ENCODE data around the gene MEIS1.

MEIS1 gene

DNA sequence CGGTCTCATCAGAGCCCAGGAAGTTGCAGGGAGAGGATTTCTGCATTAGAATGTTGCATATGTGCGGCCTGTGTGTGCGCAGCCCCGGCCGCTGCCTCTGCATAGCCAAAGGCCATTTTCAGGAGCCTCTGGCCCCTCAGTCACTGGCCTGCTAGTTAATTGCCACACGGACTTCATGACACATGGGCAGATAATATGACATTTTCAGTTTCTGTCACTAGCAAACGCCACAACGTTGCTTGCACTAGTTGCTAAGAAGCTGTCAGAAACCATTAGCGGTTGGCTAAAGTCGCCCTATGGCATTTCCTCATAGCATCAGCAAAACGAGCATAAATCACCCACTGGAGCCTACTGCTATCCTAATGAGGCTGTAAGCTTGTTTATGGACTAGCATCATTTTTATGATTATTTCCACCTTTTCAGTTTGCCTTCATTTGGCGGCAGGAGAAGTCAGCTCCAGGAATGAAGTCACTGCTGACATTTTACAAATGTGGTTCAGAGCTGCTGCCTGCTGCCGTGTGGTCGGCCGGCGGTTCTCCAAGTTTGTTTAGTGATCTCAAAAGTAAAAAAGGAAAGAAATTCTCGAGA, 73.7 kb downstream of the MEIS1 start:
- DNase-seq (ENCODE audit: low read depth), result no peak

DNA sequence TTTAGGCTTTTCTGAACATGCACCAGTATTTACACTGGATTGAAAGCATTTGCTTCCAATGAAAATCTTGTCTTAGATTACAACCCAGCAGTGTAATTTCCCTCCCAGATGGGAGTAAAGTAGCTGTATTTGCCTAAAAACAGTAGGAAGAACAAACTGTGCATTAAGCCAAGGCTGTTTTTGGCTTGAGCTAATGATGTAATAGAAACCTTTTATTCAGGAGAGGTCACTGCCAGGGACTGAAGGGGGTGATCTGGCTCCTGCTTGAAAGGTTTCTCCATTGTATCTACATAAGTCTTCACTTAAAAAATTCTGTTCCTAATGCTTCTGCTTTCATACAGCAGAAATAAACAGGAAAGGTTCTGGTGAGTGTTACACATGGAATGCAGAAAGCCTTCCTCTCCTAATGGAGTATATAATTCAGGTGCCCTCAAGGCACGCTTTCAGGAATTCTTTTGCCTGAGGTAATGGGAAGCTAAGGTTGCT, 74.4 kb downstream of the MEIS1 start:
- no peak for DNase-seq (ENCODE audit: low read depth)

DNA sequence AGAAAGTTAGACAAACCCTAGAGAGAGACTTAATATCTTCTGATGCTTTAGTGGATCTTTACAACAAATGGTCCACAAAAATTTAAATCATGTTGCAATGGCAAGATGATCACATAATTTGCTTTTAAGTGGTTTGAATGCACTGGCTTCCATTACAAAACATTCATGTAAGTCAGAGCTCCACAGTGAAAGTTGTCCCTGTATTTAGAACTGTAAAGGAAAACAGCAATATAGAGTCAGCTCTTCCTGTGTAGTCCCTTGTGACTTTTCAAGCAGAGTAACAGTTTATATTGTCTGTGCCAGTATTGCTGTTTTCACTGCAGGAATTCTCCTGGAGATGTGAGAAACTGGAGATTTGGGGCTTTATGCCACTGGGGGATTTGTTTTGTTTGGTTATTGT, 77.7 kb downstream of the MEIS1 start:
- no peak for DNase-seq (ENCODE audit: low read depth)

DNA sequence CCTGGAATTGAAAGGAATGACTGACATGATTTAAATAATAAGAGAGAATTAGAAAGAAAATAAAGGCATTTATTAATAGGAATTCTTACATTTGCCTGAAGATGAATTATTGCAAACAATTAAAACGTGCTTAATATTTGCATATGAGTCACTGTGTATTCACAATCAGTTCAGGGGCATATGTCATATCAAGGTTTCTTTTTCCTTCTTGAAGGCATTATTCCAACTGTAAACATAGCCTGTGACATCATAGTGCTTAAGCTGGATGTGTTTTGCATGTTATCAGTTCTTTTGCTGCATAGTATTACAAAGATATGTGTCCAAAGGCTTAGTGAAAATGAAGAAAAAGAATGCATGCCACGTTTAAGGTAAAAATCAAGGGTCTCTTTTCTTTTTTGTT, 80.8 kb downstream of the MEIS1 start:
- no peak for DNase-seq (ENCODE audit: low read depth)

DNA sequence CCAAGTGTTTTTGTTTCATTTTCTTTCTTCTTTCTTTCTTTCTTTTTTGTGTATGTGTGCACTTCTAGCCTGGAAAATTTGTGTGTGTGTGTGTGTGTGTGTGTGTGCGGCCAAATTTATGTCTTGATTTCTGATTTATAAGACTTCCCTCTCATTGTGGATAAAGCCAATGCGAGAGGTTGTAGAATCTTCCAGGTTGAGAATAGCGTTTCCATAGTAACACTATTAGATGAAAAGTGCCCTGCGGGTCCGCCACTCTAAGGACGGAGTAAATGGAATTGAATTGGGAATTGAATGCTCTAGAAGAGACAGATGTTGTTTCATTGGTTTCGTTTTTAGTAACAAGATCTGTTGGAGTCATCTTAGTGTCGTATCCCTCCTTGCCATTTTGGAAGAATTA, 81.6 kb downstream of the MEIS1 start:
- no peak for DNase-seq (ENCODE audit: low read depth)

DNA sequence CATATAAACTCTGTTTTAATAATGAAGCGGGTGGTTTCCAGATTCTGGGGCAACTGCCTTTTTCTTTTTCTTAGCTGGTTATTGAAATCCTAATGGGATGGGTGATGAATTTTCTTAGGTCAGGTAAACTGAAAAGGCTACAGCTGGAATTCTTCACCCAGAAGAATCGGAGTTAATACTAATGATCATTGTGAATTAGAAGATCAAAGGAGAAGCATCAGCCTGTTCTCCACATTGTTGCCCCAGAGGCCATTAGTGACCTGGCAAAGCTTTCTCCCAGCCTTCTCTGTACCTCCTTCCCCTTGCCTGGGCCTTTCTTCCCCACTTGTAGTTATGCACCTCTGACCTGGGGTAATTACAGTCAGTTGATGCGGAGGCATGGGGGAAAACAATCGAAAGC, 82.8 kb downstream of the MEIS1 start:
- no peak for DNase-seq (ENCODE audit: low read depth)

DNA sequence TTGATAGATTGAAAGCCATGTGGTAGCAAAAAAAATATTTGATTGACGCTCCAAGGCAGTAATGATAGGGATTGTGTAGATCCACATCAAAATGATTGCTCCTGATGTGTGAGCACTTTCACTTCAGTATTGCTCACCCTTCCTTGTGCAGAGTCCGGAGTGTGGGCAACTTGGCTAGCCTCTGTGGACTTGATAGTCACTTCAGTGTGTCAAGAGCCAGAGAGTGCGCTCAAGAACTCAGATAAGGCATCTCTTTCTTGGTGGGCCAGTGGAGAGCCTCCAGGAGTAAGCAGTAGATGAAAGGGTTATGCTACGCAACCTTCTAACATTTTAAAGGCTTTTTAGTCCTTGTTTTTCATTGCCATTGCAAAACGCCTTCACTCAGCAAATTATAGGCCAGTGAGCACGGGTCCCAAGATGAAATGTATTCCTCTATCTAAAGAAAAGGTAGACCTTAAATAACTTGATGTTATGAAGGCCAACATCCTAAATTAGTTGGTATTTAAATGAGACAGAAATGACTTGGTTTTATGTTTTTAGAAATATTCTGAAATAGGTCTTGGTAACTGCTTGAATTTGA, 84.4 kb downstream of the MEIS1 start:
- no peak for DNase-seq (ENCODE audit: low read depth)

DNA sequence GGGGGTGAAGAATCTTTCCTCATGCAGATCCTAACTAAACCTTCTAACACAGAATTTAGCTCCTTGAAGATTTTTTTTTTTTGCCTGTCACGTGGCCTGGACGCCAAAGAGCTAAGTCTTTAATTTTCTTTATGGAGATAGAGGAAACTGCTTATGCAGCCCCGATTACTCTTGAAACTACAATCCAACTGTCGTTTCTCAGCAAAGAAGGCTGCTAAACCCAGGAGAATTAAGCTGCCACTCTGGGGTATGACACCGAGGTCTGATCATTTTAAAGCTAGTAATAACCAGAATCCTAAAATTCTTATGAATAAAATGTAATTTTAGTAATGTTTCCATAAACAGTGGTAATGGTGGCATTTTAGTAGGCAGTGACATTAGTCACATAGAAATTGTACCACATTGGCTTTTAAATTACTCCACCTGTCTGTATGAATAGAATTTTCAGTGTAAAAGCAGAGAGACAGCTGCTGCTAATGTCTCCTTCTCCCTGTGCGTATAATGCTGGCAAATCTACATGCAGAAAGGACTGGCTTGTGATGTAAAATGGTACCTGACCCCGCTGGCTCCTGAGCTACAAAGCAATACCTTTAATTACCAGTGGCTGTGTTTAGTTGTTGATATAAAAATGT, 86.5 kb downstream of the MEIS1 start:
- no peak for DNase-seq (ENCODE audit: low read depth)

DNA sequence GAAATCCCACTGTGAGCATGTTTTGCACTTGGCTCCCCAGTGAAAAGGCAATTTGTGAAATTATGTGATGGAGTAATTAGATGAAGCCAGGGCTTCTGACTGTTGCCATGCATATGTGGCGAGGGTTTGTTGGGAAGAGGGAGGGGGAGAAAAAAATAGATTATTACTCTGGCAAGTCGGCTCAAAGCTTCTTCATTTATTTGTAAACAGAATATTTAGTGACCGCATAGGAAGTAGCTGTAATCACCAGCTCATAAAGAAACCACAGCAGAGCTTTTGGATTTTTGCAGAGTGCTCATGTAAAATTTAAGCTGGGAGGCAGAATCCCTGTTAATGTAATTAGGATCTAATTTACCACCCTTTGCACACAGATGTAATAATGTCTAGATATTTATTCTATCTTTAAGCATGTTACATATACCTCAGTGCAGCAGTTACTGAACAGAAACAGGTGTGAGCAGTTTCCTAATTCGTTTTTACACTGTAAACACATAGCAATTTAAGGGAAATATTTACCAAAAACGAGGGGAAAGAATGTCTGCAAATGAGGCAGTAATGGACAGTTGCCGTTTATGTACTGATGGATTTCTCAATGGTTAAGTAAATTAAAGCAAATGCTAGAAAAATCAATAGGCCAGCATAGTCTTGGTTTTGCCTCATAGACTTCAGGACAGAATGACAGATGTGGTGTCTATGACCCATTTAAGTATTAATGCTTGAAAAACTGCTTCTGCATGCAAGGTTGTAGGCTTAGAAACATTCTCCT, 87.9 kb downstream of the MEIS1 start:
- DNase-seq (ENCODE audit: low read depth), result no peak

DNA sequence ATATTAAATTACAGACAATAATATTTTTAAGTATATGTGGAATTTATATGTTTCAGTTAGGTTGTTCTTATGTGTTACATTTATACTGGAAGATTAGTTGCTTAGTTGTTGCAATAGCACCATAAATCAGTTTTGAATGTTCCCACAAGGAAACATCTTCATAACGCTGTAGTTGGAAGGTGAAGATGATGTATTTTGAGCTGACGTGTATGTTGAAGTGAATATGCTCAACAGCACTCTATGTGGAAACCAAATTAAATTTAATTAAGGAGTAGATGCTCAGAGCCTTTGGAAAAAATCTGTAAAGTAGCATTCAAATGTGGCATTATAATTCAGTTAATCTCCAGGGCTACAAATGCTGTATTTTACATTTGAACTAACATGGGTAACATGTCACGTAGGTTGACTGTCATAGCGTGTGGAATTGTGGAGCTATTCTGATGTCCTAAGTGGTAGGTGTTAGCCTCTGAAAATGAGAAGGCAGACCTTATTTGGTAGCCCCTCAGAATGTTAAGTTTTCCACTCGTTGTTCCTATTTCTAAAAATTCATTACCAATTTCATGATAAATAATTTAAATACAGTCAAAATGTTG, 88.5 kb downstream of the MEIS1 start:
- DNase-seq (ENCODE audit: low read depth), result no peak

DNA sequence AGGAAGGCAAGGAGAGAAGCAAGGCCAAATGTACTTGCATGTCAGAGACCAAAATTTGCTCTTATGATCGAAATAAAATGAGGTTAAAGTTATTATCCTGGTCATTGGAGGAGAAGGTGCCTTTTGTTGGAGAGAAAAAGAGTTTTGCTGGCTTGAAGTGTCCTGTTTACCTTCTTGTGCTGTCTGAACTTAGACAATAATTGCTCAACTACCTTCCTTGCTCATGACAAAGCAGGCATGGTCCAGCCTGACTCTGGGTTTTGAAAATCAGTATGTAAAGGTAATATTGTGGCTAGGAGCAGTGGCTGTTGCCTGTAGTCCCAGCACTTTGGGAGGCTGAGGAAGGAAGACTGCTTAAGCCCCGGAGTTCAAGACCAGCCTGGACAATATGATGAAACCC, 89.1 kb downstream of the MEIS1 start:
- no peak for DNase-seq (ENCODE audit: low read depth)

DNA sequence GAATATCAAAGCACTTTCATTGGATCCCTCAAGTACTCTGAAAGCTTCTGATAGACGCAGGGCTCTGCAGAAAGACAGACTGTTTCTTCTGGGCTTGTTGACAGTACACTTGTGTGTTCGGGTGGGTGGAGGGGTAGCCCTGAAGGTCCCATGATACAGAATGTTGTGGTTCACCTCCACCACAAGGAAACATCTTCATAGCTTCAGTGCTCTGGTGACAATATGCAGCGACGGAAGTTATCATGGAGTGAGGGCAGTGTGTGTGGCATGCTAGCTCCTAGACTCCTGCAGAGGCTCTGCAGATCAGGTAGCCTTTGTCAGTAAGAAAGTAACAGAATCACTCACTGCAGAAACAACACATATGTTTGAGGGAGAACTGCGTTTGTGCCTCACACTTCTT, 90.7 kb downstream of the MEIS1 start:
- no peak for DNase-seq (ENCODE audit: low read depth)

DNA sequence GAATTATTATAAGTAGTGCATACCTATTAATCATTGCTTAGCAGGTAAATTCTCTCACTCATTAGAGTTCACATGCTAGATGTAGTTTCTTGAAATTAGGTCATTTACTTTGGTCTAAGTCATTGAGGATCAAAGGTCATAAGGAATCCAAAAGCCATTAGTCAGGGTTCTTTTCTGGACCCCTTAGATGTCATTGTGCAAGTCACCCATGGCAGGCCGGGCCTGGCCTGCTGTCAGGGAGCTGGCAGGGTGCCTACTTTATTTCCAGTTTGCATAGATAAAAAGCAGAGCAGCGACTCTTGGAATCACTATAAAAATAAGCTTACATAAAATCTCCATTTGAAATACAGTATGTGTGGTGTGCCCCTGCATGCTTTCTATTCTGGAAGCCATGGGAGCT, 91.3 kb downstream of the MEIS1 start:
- no peak for DNase-seq (ENCODE audit: low read depth)

DNA sequence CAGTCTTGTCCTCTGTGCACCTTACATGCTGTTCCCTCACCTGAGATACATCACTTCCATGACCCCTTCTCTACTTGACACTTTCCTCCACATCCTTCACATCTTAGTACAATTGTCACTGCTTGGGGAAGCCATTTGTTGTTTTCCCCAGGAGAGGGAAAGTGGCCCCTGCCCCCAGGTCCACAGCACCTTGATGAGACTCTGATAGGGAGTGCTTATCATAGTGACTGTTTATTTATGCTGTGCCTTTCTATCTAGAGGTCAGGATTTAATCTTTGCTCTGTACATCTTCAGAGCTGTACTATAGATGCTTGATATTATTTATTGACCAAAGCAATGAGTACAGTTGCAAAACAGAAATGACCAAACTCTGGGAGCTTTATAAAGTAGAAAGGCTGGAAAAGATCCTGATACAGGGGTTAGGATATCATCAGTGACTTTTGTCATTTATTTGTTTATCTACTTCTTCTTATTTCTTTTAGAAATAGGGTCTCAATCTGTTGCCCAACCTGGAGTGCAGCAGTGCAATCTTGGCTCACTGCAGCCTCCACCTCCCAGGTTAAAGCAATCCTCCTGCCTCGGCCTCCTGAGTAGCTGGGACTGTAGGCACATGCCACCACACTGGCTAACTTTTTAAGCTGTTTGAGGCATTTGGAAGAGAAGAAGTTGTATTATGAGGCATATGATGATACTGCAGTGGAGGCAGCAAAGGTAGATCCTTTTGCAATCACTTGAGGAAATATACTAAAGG, 94.2 kb downstream of the MEIS1 start:
- DNase-seq (ENCODE audit: low read depth), result no peak

DNA sequence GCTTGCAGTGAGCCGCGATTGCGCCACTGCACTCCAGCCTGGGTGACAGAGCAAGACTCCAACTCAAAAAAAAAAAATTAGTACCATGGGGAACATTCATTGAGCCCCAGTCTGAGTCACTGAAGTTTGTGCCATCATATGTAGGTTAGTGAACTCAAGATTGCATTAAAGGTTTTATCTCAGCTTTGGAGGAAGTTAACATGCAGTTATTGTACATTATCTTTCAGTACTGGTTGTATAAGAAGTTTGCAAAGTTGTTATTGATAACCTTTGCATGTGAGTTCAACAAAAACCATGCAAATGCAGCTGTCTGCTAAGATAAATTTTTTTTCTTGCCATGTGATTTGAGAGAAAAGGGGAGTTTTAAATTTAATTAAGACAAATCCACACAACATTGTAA, 95.7 kb downstream of the MEIS1 start:
- no peak for DNase-seq (ENCODE audit: low read depth)

DNA sequence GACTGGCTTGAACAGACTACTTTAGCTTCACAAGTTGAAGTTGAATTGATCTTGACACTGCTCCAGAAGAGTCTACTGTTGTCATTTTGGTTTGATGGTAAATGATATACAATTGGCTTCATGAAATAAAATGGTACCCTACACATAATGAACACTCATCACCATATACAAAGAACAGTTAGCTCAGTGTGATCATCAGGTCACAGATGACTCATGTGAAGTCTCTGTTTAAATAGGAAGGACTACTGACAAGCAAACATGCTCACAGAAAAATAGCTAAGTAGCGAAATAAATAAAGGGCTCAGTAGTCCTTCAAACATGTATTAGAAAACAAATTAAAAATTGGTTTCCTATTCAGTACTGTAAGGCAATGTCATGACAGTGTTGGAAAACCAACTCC, 96.2 kb downstream of the MEIS1 start:
- no peak for DNase-seq (ENCODE audit: low read depth)

DNA sequence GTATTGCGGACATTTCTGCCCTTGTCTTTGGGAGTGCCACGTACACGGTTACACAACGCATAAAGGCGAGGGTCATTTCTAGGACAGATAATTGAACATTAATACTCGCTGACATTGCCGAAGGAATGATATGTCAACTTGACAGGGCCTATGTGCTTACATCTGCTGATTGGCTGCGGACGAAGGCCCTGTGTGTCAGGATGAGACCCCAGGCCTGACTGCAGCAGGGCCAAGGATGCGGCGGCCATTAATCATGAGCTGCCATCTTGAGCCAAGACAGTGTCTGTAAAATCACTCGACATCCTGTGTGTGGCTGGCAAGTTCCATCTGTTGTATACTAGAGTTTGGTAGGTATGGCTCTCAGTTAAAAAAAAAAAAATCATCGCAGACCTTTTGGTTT, 96.6 kb downstream of the MEIS1 start:
- DNase-seq (ENCODE audit: low read depth), result no peak

DNA sequence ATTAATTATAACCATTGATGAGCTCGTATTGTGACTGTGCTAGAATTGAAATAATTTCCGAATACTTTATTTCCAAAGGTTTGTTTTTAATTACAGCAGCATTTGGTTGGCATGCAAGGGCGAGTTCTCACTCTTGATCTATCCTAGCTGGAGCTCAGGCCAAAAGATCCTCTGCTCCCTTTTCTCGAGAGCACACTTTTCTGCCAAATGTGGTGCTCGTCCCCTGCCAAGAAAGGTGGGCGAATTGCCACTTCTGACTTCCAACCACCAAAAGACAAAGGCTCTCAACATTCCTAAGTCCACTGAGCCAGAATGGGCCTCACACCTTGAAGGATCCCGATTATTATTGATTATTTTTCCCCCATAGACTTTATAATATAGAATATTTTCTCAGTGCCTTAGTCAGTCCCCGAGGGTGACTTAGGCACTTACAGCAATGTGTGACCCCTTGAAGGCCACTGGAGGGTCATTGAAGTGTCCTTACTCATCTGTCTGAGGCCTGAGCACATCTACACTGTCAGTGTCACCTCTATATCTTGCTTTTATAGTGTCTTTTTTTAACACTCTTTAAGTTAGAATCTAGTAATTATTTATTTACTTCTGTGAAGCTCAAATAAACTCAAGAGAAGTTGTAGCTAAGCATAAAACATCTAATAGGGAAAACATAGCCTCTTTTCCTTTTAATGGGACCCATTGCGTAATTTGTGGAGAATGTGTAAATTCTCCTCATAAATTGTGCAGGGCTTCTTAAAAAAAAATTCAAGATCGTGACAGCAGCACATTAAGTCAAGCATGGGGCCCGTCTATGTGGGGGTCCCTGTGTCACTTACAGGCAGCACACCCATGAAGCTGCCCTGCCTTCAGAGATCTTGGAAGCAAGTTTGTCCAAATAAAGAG, 98.3 kb downstream of the MEIS1 start:
- DNase-seq (ENCODE audit: low read depth), result no peak

DNA sequence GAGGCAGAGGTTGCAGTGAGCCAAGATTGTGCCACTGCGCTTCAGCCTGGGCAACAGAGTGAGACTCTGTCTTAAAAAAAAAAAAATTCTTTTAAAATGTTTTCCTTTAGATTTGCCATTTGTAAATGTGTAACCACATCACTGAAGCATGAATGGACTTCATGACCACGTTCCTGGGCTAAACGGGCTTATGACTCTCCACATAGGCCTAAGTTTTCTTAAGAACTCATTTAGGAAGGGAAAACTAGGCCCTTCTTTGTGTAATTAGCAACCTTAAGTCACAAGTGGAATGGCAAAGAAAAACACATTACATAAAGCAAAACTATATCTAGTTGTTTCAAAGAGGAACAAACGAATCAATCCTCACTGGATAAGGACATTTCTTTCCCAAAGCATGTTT, 99.5 kb downstream of the MEIS1 start:
- DNase-seq (ENCODE audit: low read depth), result no peak

DNA sequence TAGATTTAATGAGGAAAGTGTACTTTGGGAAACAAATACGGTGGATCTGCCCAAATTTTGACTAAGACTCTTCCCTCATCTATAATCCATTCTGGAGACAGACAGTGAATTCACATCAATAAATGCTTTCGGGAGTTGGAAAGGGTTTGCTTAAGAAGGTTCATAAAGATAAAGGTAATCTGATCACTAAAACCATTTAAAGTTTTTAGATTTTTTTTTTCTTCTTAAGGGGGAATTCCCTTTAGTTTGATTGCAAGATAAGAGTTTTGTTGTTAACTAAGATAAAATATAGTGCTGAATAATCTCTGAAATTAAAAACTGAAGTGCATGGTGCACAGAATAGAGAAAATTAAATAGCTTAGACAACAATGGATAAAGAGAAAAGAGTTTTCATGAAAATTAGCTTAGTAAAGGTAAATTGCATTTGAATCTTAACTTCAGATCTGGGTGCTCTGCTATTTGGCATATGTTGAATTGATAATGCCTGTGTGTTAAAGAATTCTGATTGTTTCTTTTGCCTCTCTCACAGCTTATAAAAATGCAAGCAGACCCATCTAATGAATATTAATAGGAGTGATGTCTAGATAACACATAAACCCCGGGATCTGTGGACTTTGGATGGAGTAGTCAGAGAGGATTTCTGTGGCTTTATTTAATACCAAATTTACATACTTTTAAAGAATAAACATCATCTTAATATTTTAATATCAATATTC, 100.8 kb downstream of the MEIS1 start:
- DNase-seq (ENCODE audit: low read depth), result no peak
